K562 (cell line): ENCODE measurements around the gene IL17F.

ENCODE experiments used
- CCAR2 ChIP-seq: fragments of 200-400 bp; formaldehyde crosslinking; IDR thresholded peaks from 2 replicates; pipeline ENCODE4 v1.6.1; 2017; ENCODE audit warnings: mild to moderate bottlenecking, low read depth, low read length
- FOXJ2 ChIP-seq: fragments of 200-800 bp; sonication (Bioruptor generic); IDR thresholded peaks from 2 replicates; pipeline ENCODE4 v1.6.1; 2016; ENCODE audit warnings: missing genetic modification characterization, missing compliant biosample characterization
- ZBTB7A ChIP-seq: IDR thresholded peaks from 2 replicates; pipeline ENCODE4 v1.6.1; 2011; ENCODE audit warnings: low read depth, mild to moderate bottlenecking, low read length, moderate library complexity, borderline replicate concordance; ENCODE audit not compliant: control insufficient read depth
- ZNF431 ChIP-seq: sonication (generic); formaldehyde crosslinking; IDR thresholded peaks from 2 replicates; pipeline ENCODE4 v1.8.0; 2022; ENCODE audit warnings: mild to moderate bottlenecking, missing genetic modification reagents
- TF ChIP-seq, protein P1 (sequence below): fragments of 250-450 bp; sonication (Bioruptor Pico); IDR thresholded peaks from 2 replicates; pipeline ENCODE4 v1.8.0; 2022; ENCODE audit warnings: moderate library complexity, mild to moderate bottlenecking, inconsistent platforms

GRCh38 chr6:52189974-52190373 is 54.3 kb downstream of the IL17F start:
- TF ChIP-seq CCAR2 (no peak), FOXJ2 (tag) (no peak), ZBTB7A (no peak), ZNF431 (CRISPR knock-in tag) (no peak)
- TF ChIP-seq, protein P1, sequence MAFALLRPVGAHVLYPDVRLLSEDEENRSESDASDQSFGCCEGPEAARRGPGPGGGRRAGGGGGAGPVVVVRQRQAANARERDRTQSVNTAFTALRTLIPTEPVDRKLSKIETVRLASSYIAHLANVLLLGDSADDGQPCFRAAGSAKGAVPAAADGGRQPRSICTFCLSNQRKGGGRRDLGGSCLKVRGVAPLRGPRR (CRISPR knock-in tag), result no peak
